Mucosa of rectum (tissue), 2 donors: ENCODE data around the gene CCNB2.

Source experiments
- H3K27ac ChIP-seq, 2 donors: one replicate each; pipeline ENCODE4 v1.7.0; 2013; ENCODE audit warnings: inconsistent platforms in 2 of 2, low read depth in 2 of 2, low read length in 2 of 2
- H3K27me3 ChIP-seq, 2 donors: one replicate each; pipeline ENCODE4 v1.7.0; 2013; ENCODE audit warnings: low read length in 2 of 2; ENCODE audit not compliant: control insufficient read depth in 2 of 2, insufficient read depth in 2 of 2
- H3K36me3 ChIP-seq, 2 donors: one replicate each; pipeline ENCODE4 v1.7.0; 2013; ENCODE audit warnings: low read length in 2 of 2; ENCODE audit not compliant: control insufficient read depth in 2 of 2, insufficient read depth in 2 of 2
- H3K4me1 ChIP-seq, 2 donors: one replicate each; pipeline ENCODE4 v1.7.0; 2013; ENCODE audit warnings: low read length in 2 of 2, mild to moderate bottlenecking in 1 of 2; ENCODE audit not compliant: control insufficient read depth in 2 of 2, insufficient read depth in 2 of 2
- H3K4me3 ChIP-seq, 2 donors: one replicate each; pipeline ENCODE4 v1.7.0; 2013; ENCODE audit warnings: low read length in 2 of 2
- H3K9ac ChIP-seq, 2 donors: one replicate each; pipeline ENCODE4 v1.7.0; 2013; ENCODE audit warnings: low read length in 2 of 2, low read depth in 1 of 2, mild to moderate bottlenecking in 1 of 2
- H3K9me3 ChIP-seq, 2 donors: one replicate each; pipeline ENCODE4 v1.7.0; 2013; ENCODE audit warnings: low read length in 2 of 2; ENCODE audit not compliant: control insufficient read depth in 2 of 2
- donor health status: healthy.
- donor health status: Normal muscosa, but diverticular disease.

CCNB2 gene

DNA sequence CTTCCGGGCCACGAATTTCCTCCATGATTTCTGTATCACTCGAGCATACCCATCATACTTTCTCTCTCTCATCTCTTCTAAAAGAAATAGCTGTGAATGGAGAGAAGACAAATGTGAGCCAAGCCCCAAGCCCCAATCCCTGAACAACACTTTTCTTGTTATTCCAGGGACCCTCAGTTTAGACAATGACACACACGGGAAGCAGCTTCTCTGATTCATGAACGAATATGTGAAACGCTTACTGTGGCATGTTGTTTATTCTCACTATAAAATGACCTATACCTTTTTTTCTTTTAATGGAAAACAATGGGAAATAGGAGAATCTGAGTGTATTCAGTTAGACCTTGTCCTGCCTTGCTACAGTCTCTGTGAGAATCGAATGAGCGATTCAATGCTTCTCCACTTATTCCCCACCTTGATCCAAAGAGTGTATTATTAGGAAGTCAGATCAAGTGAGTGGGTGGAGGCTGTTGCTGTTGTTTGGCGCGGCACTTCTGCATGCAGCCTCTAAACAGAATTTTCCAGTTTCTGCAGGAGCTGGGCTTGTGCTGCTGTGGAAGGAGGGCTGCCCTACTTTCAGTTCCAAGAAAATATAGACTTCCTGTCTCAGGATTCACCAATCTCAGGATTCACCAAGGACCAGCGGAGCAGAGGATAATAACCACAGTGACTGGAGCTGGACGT, 69.3 kb downstream of the CCNB2 start:
- Histone ChIP-seq H3K9me3 (no peaks in the 10 kb centered on the region), H3K9ac (no peak overlapping the region), H3K36me3 (peaks cover 35 to 40% of the 10 kb centered on the region in 2 donors), H3K27ac (peak overlapping the region; percentile 8 to 18), H3K4me3 (no peak overlapping the region), H3K4me1 (peaks cover 7 to 10% of the 10 kb centered on the region in 2 donors), H3K27me3 (no peaks in the 10 kb centered on the region)
